Effector memory CD4-positive, alpha-beta T cell (primary cell): ENCODE measurements around the gene SOX1.

Source experiments
- DNase-seq, 3 donors: peaks; one replicate each; pipeline ENCODE4 v3.0.0-alpha.2; 2020
- H3K27ac ChIP-seq: 2 replicates; pipeline ENCODE4 v1.7.0; 2013; ENCODE audit warnings: mild to moderate bottlenecking, low read length, moderate library complexity; ENCODE audit not compliant: insufficient read depth, poor library complexity, severe bottlenecking
- H3K27me3 ChIP-seq: replicated peaks from 2 replicates; pipeline ENCODE4 v1.7.0; 2013; ENCODE audit warnings: mild to moderate bottlenecking, low read length; ENCODE audit not compliant: insufficient read depth, control insufficient read depth, poor library complexity, severe bottlenecking
- H3K36me3 ChIP-seq: 2 replicates; pipeline ENCODE4 v1.7.0; 2013; ENCODE audit warnings: mild to moderate bottlenecking, low read length, moderate library complexity; ENCODE audit not compliant: control insufficient read depth, insufficient read depth
- H3K4me1 ChIP-seq: 2 replicates; pipeline ENCODE4 v1.7.0; 2013; ENCODE audit warnings: low read length, mild to moderate bottlenecking; ENCODE audit not compliant: control insufficient read depth, insufficient read depth, poor library complexity, severe bottlenecking
- H3K4me3 ChIP-seq: 2 replicates; pipeline ENCODE4 v1.7.0; 2013; ENCODE audit warnings: low read length, low read depth, mild to moderate bottlenecking; ENCODE audit not compliant: insufficient read depth, poor library complexity, severe bottlenecking
- H3K9me3 ChIP-seq: 2 replicates; pipeline ENCODE4 v1.7.0; 2013; ENCODE audit warnings: mild to moderate bottlenecking, low read length, moderate library complexity; ENCODE audit not compliant: control insufficient read depth

SOX1 gene

DNA sequence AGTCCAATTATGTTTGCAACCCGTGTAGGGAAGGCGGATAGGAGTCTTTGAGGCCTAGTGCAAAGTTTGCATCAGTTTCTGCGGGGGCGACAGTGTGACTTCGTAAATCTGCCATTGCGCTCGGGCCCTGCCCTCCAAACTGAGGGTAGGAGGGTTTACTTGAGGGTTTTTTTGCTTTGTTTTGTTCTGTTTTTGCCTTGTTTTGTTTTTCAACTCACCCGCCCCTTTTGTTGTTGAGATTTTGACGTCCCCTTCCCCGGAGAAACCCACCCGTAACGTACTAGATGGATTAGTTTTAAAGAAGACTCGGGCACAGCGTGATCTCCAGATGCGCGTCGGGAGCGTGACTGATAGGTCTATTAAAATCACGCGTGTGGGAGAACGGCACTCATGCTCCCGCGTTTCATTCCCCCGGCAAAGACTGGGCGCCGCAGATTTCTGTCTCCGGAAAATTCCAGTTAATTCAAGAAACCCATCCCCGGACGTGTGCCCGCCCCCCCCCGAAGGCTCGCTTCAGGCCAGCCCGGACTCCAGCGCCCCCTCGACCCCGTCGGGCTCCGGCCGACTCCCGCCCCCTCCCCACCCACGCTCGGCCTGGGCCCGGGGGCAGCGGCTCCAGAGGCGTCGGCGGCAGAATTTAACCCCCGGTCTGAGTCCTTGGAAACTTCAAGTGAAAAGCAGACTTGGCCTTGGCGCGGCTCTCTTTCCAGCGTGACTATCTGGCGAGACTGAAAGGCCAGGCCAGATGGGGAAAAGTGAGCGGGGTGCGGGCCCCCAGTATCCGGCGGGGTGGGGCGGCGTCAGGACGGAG, 5.0 kb downstream of the SOX1 start:
- no peaks in the 10 kb centered on the region for H3K36me3 ChIP-seq
- DNase-seq, result no peak
- no peaks in the 10 kb centered on the region for H3K9me3 ChIP-seq
- H3K27me3 ChIP-seq, result peaks cover 33% of the 10 kb centered on the region
- H3K27ac ChIP-seq, result no peak overlapping the region
- H3K4me1 ChIP-seq, result no peaks in the 10 kb centered on the region
- H3K4me3 ChIP-seq, result no peak overlapping the region

DNA sequence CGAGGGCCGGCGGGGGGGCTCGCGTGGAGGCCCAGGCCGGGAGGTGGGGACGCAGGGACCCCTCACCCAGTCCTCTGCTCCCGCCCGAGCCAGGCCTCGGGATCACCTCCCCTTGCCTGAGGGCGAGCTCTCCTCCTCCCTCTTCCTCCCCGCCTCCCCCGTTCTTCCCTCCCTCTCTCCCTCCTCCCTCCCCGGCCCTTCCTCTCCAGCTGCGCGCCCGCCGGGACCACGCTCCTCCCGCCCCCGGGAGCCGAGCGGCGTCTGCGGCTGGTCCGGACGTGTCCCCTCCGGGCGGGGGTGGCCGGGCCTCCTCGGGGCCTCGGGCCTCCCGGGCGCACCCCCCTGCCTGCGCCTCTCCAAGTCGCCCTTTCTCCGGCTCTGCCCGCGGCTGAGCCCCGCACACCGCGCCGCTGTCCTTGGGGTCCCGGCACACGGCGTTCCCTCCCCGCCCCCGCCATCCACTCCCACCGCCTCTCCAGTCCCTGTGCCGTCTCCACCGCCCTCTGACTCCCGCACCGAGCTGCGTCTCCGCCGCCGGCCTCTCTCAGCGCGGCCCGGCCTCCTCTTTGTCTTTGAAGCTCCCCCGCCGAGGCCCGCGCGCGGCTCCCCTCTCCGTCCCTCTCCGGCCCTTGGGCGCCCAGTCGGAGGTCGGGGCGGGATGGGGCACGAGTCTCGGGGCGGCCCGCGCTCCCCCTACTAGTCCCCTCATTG, 5.7 kb downstream of the SOX1 start:
- no peak overlapping the region for H3K27ac ChIP-seq
- no peaks in the 10 kb centered on the region for H3K9me3 ChIP-seq
- DNase-seq, result no peak
- peaks cover 33% of the 10 kb centered on the region for H3K27me3 ChIP-seq
- no peak overlapping the region for H3K4me3 ChIP-seq
- H3K4me1 ChIP-seq, result no peaks in the 10 kb centered on the region
- H3K36me3 ChIP-seq, result no peaks in the 10 kb centered on the region

DNA sequence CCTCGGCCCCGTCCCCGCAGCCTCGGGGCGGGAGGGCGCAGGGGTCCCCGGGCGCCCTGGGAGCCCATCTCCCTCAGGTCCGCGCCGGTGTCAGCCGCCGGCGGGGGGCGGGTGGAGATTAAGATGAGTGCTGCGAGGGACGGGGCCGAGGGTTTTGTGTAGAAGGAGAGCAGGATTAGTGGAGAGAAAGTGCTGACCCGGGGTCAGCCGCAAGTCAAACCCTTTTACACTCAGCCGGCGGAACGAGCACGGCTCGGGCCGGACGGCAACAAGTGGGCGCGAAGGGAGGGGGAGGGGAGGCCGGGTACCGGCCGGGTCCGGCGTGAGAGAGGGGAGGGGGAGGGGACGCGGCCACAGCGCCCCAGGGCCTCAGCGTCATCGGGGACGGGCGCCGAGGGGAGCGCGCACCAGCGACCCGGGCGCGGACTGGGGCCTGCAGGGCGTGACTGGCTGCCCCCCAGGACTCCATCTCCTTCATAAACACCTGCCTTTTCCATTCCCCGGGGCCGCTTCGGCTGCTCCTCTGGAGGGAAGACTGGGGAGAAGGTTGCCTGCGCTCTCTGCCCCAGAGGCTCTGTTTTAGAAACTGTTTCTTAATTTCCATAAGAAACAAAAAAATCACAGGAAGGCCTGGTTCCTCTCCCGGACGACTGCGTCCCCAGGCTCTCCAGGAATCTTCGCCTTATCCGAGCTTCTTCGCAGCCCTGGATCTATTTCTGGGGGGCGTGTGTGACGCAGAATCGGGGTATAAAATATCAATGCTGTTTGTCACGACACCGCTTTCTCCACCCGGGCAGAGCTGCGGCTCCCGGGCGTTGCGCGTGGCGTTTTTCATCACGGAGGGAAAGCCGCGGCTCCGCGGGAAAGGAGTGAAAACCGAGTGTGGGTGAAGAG, 6.5 kb downstream of the SOX1 start:
- no peak for DNase-seq
- Histone ChIP-seq H3K36me3 (no peaks in the 10 kb centered on the region), H3K4me1 (no peaks in the 10 kb centered on the region), H3K27ac (no peak overlapping the region), H3K9me3 (no peaks in the 10 kb centered on the region), H3K4me3 (no peak overlapping the region), H3K27me3 (peaks cover 37% of the 10 kb centered on the region)

DNA sequence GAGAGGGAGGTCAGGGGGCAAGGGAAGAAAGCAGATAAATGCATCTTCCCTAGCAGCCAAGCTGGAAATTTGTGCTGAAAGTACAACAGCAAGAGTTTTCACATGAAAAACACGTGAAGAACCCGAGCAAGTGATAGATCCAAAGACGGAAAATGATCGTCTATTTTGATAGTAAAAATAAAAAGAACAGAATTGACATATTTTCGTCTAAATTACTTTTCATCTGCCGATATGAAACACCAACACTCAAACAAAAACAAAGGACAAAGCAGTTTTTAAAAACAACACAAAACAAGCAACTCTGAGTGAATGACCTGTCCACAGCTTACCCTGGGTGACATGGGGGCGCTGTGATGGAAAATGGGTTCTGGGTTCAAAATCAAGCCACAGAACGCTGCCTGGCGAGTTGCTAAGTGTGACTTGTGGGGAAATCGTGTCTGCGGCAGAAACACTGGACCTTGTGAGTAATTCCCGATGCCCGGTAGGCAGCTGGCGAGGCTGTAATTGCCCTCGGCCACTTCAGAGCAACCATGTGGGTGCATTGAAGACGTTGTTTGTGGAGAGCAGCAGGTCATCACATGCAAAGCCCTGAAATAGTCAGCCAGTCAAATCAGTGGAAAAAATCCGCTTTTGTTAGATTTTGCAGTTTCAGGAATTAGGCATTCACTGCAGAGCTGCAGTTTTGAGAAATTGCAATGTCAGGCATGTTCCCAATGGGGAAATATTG, 7.4 kb downstream of the SOX1 start:
- no peak overlapping the region for H3K27ac ChIP-seq
- no peak overlapping the region for H3K4me3 ChIP-seq
- H3K27me3 ChIP-seq, result peaks cover 33% of the 10 kb centered on the region
- H3K36me3 ChIP-seq, result no peaks in the 10 kb centered on the region
- H3K4me1 ChIP-seq, result no peaks in the 10 kb centered on the region
- no peaks in the 10 kb centered on the region for H3K9me3 ChIP-seq
- no peak for DNase-seq

DNA sequence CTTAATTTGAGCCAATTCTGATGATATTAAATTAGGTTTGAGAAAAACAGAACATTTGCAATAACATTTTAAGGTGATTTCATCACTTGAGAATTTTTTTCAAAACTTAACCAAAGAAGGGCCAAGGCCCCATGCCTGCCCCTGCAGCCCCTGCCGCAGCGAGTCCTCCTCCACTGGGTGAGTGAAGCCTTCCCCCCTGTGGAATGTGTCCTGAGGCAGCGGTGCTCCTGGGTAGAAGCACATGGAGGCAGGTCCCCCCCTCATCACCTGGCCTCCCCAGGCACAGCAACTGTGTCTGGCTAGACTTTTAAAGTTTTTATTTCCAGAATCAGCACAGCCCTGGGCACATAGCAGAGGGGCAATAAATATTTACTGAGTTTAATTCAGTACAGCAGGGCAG, 10.8 kb downstream of the SOX1 start:
- H3K4me3 ChIP-seq, result no peak overlapping the region
- H3K27me3 ChIP-seq, result peaks cover 14% of the 10 kb centered on the region
- H3K9me3 ChIP-seq, result no peaks in the 10 kb centered on the region
- H3K27ac ChIP-seq, result no peak overlapping the region
- DNase-seq, result no peak
- H3K4me1 ChIP-seq, result no peaks in the 10 kb centered on the region
- no peaks in the 10 kb centered on the region for H3K36me3 ChIP-seq

DNA sequence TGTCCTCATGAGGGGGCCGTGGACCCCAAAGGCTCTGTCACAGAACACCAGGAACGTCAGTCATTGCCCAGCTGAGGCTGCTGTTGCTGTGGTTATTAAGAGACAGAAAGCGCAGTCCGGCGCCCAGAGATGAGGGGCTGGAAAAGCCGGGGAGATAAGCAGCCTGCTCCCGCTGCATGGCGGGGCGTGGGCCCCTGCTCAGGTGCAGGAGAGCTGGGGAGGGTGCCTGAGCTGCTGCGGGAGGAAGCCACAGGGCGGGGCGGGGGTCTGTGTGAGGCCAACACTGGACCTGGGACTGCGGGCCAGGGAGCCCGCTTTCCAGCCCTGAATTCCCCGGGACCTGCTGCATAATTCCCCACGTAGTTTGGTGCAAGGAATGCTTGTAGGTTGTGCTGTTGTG, 11.3 kb downstream of the SOX1 start:
- H3K27me3 ChIP-seq, result peaks cover 9% of the 10 kb centered on the region
- no peaks in the 10 kb centered on the region for H3K9me3 ChIP-seq
- H3K4me3 ChIP-seq, result no peak overlapping the region
- no peak overlapping the region for H3K27ac ChIP-seq
- no peaks in the 10 kb centered on the region for H3K4me1 ChIP-seq
- no peaks in the 10 kb centered on the region for H3K36me3 ChIP-seq
- DNase-seq, result no peak

DNA sequence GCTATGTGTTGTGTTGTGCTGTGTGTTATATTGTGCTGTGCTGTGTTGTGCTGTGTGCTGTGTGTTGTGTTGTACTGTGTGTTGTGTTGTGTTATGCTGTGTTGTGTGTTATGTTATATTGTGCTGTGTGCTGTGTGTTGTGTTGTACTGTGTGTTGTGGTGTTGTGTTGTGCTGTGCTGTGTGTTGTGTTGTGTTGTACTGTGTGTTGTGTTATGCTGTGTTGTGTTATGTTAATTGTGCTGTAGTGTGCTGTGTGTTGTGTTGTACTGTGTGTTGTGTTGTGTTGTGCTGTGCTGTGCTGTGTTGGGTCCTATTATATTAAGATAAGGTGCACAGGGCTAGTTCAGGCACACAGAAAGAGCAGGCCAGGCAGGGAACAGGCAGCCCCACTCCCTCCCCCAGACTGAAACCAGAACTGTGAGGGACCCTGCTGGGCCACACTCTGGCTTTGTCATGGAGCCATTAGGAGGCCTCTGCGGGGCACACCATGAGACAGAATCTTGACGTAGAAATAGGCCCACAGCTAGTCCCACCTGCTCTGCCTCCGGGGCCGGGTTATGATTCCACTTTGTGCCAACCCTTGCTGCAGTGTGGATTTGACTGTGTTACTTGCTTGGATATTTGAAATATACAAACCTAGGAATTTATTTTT, 12.1 kb downstream of the SOX1 start:
- no peak for DNase-seq
- no peaks in the 10 kb centered on the region for H3K4me1 ChIP-seq
- H3K27me3 ChIP-seq, result peaks cover 8% of the 10 kb centered on the region
- H3K4me3 ChIP-seq, result no peak overlapping the region
- H3K9me3 ChIP-seq, result no peaks in the 10 kb centered on the region
- no peaks in the 10 kb centered on the region for H3K36me3 ChIP-seq
- no peak overlapping the region for H3K27ac ChIP-seq

DNA sequence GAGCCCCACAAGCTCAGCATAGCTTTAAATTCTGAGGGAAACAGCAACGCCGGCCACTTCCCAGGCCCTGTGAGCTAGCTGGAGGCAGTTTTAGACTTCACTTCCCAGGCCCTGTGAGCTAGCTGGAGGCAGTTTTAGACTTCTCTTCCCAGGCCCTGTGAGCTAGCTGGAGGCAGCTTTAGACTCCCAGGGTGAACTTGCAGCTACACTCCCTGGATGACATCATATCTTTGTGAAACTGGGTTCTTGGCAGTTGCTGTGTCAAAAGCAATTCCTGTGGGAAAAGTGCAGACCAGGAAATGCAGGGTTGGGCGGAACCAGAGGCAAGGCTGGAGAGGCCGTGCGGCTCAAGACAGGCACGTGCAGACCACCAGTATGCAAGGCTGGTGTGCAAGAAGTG, 12.7 kb downstream of the SOX1 start:
- DNase-seq, result no peak
- Histone ChIP-seq H3K4me3 (no peak overlapping the region), H3K36me3 (no peaks in the 10 kb centered on the region), H3K27ac (no peak overlapping the region), H3K9me3 (no peaks in the 10 kb centered on the region), H3K4me1 (no peaks in the 10 kb centered on the region), H3K27me3 (peaks cover 8% of the 10 kb centered on the region)

DNA sequence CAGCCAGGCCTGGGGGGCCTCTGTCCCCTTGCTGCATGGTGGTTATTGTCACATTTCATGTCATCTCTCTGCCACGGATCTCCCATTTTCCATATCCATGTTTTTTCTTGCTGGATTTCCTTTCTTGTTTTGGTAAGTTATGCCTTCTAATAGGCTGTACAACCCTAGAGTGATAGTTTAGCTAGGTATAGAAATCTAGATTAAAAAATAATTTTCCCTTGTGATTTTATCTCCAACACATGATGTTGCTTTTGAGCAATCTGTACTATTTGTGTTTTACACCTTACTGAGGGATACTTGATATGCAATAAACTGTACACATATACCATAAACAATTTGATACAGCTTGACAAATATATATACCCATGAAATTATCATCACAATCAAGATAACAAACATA, 17.0 kb downstream of the SOX1 start:
- H3K9me3 ChIP-seq, result no peaks in the 10 kb centered on the region
- no peak for DNase-seq
- no peak overlapping the region for H3K4me3 ChIP-seq
- H3K27me3 ChIP-seq, result peaks cover 4% of the 10 kb centered on the region
- no peak overlapping the region for H3K27ac ChIP-seq
- H3K36me3 ChIP-seq, result no peaks in the 10 kb centered on the region
- no peaks in the 10 kb centered on the region for H3K4me1 ChIP-seq
